ENCODE measurements around the gene SLC25A29.

- TF ChIP-seq FOXP2 (optimal IDR thresholded peaks at IDR 0.05; ENCODE audit: control extremely low read depth, extremely low read length, insufficient read depth) (no peak), POLR2AphosphoS5 (IDR thresholded peaks at IDR 0.05; ENCODE audit: borderline replicate concordance, low read depth, low read length) (no peak)
Measured at GRCh38 chr14:100268591-100269207, 37.5 kb downstream of the SLC25A29 start.
